Fibroblast of villous mesenchyme (primary cell): Measurements from ENCODE around the gene IGF1R. TPM values are rescaled to one million over a fixed set of nuclear protein-coding genes. Genes with fewer than 3 reads are reported as not detected.
A peak's percentile ranks its signal among the peaks of the same experiment; 100 is the strongest.

Experiments
- DNase-seq: peaks from one replicate; pipeline ENCODE4 v3.0.0-alpha.2; 2010; ENCODE audit warnings: low read depth
- H3K4me3 ChIP-seq: 2 replicates; pipeline ENCODE4 v1.5.1; 2011; ENCODE audit warnings: low read depth, mild to moderate bottlenecking, low read length
- CTCF ChIP-seq: IDR thresholded peaks from 2 replicates; pipeline ENCODE4 v1.5.1; 2012; ENCODE audit warnings: low read depth, mild to moderate bottlenecking, low read length; ENCODE audit not compliant: insufficient read depth
- total RNA-seq: library from RNA; depleted of rRNA; stranded (reverse); fragments of >200 nt; gene quantifications from 2 replicates; pipeline ENCODE4 v1.2.3, GENCODE V29; 2012

Gene IGF1R
- total RNA-seq, 1 donor, result 19.4 TPM

- H3K4me3 ChIP-seq, result no peak overlapping the region
- no peak for TF ChIP-seq CTCF
- peak; percentile 10 for DNase-seq
Observed at GRCh38 chr15:98841419-98841970, 193.2 kb downstream of the IGF1R start.

- H3K4me3 ChIP-seq, result no peak overlapping the region
- DNase-seq, result no peak
- TF ChIP-seq CTCF, result no peak
Observed at GRCh38 chr15:98842192-98842972, 194.0 kb downstream of the IGF1R start.

- no peak overlapping the region for H3K4me3 ChIP-seq
- TF ChIP-seq CTCF, result no peak
- no peak for DNase-seq
Observed at GRCh38 chr15:98842973-98843285, 194.6 kb downstream of the IGF1R start.

GRCh38 chr15:98843844-98844243, 195.5 kb downstream of the IGF1R start:
- TF ChIP-seq CTCF, result no peak
- no peak overlapping the region for H3K4me3 ChIP-seq
- DNase-seq, result peak; percentile 10

- no peak for TF ChIP-seq CTCF
- DNase-seq, result peak; percentile 26
- H3K4me3 ChIP-seq, result no peak overlapping the region
Observed at GRCh38 chr15:98844261-98844660, 195.9 kb downstream of the IGF1R start.

GRCh38 chr15:98845138-98845884, 197.0 kb downstream of the IGF1R start:
- TF ChIP-seq CTCF, result no peak
- no peak overlapping the region for H3K4me3 ChIP-seq
- DNase-seq, result no peak
